ENCODE data around the gene KCTD1. TPM values are rescaled to one million over a fixed set of nuclear protein-coding genes. Genes with fewer than 3 reads are reported as not detected.

Gene KCTD1
- total RNA-seq, 4 donors from 2014 or later: 4.7 to 6.0 (median 5.2) TPM

GRCh38 chr18:26454192-26454591 is 94.2 kb downstream of the KCTD1 start:
- no peak for ATAC-seq

GRCh38 chr18:26453386-26453901 is 94.9 kb downstream of the KCTD1 start:
- no peaks in the 10 kb centered on the region for H3K27me3 ChIP-seq
- ATAC-seq (no peak), DNase-seq (no peak)
- no peak for TF ChIP-seq POLR2A (IDR thresholded peaks at IDR 0.05)
- TF ChIP-seq CTCF (IDR thresholded peaks at IDR 0.05 in 4 of 5, conservative IDR thresholded peaks at IDR 0.05 in 1 of 5): no peak
- no peak overlapping the region for H3K27ac ChIP-seq
- no peaks in the 10 kb centered on the region for H3K9me3 ChIP-seq
- no peaks in the 10 kb centered on the region for H3K4me1 ChIP-seq
- in situ Hi-C loops (cut with MboI; ENCODE audit: low sequenced_read_pairs in 4 of 4): no loop called here
- H3K4me3 ChIP-seq: no peak overlapping the region
- H3K36me3 ChIP-seq: peaks cover 0 to 5% of the 10 kb centered on the region in 2 donors
- intact Hi-C loops (cut with DNase I; ENCODE audit: low total_unique reads): no loop called here

More at GRCh38 chr18:26454192-26454591, 94.2 kb downstream of the KCTD1 start:
- no peaks in the 10 kb centered on the region for H3K9me3 ChIP-seq
- H3K36me3 ChIP-seq: peaks cover 0 to 10% of the 10 kb centered on the region in 2 donors
- intact Hi-C loops (cut with DNase I; ENCODE audit: low total_unique reads) (no loop called here), in situ Hi-C loops (cut with MboI; ENCODE audit: low sequenced_read_pairs in 4 of 4) (no loop called here)
- H3K4me3 ChIP-seq: no peak overlapping the region
- no peaks in the 10 kb centered on the region for H3K27me3 ChIP-seq
- DNase-seq: no peak
- no peak overlapping the region for H3K27ac ChIP-seq
- no peaks in the 10 kb centered on the region for H3K4me1 ChIP-seq
- TF ChIP-seq POLR2A (IDR thresholded peaks at IDR 0.05): no peak
- TF ChIP-seq CTCF (IDR thresholded peaks at IDR 0.05 in 4 of 5, conservative IDR thresholded peaks at IDR 0.05 in 1 of 5): no peak

- intact Hi-C loops (cut with DNase I; ENCODE audit: low total_unique reads): no loop called here
- ATAC-seq: no peak
- TF ChIP-seq POLR2A (IDR thresholded peaks at IDR 0.05) (no peak), CTCF (IDR thresholded peaks at IDR 0.05 in 4 of 5, conservative IDR thresholded peaks at IDR 0.05 in 1 of 5) (no peak)
Measured at GRCh38 chr18:26450989-26451682, 97.2 kb downstream of the KCTD1 start.

GRCh38 chr18:26448714-26449159 is 99.6 kb downstream of the KCTD1 start:
- in situ Hi-C loops (cut with MboI; ENCODE audit: low sequenced_read_pairs in 4 of 4) (no loop called here), intact Hi-C loops (cut with DNase I; ENCODE audit: low total_unique reads) (no loop called here)
- Histone ChIP-seq H3K27me3 (no peaks in the 10 kb centered on the region), H3K4me3 (no peak overlapping the region), H3K36me3 (peaks cover 0 to 3% of the 10 kb centered on the region in 2 donors), H3K27ac (no peak overlapping the region), H3K9me3 (no peaks in the 10 kb centered on the region), H3K4me1 (no peaks in the 10 kb centered on the region)
- no peak for TF ChIP-seq POLR2A (IDR thresholded peaks at IDR 0.05)
- no peak for TF ChIP-seq CTCF (IDR thresholded peaks at IDR 0.05 in 4 of 5, conservative IDR thresholded peaks at IDR 0.05 in 1 of 5)
- ATAC-seq (no peak), DNase-seq (no peak)

More at GRCh38 chr18:26450989-26451682, 97.2 kb downstream of the KCTD1 start:
- Histone ChIP-seq H3K9me3 (no peaks in the 10 kb centered on the region), H3K27ac (no peak overlapping the region), H3K4me1 (no peaks in the 10 kb centered on the region), H3K27me3 (no peaks in the 10 kb centered on the region), H3K36me3 (peaks cover 0 to 5% of the 10 kb centered on the region in 2 donors), H3K4me3 (no peak overlapping the region)
- in situ Hi-C loops (cut with MboI; ENCODE audit: low sequenced_read_pairs in 4 of 4): no loop called here
- DNase-seq: no peak
